HG02870 (cell line): ENCODE measurements around the gene GRK1.

Experiments
- ATAC-seq: cut with Tn5 transposase; IDR thresholded peaks from one replicate; pipeline ENCODE4 v1.9.1; 2021; ENCODE audit warnings: mild to moderate bottlenecking, moderate library complexity; ENCODE audit not compliant: unreplicated experiment

Gene GRK1

GRCh38 chr13:113649212-113649611, 17.8 kb upstream of the GRK1 start:
- no peak for ATAC-seq

- ATAC-seq = no peak
Observed at GRCh38 chr13:113650275-113650674, 16.7 kb upstream of the GRK1 start.

GRCh38 chr13:113650731-113651148, 16.3 kb upstream of the GRK1 start:
- no peak for ATAC-seq

GRCh38 chr13:113651511-113652403, 15.3 kb upstream of the GRK1 start:
- no peak for ATAC-seq

GRCh38 chr13:113652404-113653263, 14.4 kb upstream of the GRK1 start:
- no peak for ATAC-seq

GRCh38 chr13:113653264-113654174, 13.5 kb upstream of the GRK1 start:
- no peak for ATAC-seq

GRCh38 chr13:113654175-113654560, 12.9 kb upstream of the GRK1 start:
- no peak for ATAC-seq

GRCh38 chr13:113654591-113655345, 12.3 kb upstream of the GRK1 start:
- no peak for ATAC-seq

GRCh38 chr13:113655346-113656002, 11.5 kb upstream of the GRK1 start:
- no peak for ATAC-seq

- no peak for ATAC-seq
Observed at GRCh38 chr13:113656003-113656588, 10.9 kb upstream of the GRK1 start.

GRCh38 chr13:113656831-113657671, 10.0 kb upstream of the GRK1 start:
- ATAC-seq = no peak

- ATAC-seq = no peak
Observed at GRCh38 chr13:113657851-113658741, 8.9 kb upstream of the GRK1 start, which contains the start of gene ATP4B. TSS of gene ATP4B (minus strand) at chr13:113658198. CDS start at chr13:113658144, 54 bp downstream.

- no peak for ATAC-seq
Observed at GRCh38 chr13:113658836-113659235, 8.2 kb upstream of the GRK1 start.

- no peak for ATAC-seq
Observed at GRCh38 chr13:113659337-113659736, 7.7 kb upstream of the GRK1 start.

GRCh38 chr13:113660066-113660465, 7.0 kb upstream of the GRK1 start:
- ATAC-seq = no peak

- ATAC-seq = no peak
Observed at GRCh38 chr13:113661509-113661908, 5.5 kb upstream of the GRK1 start.

- no peak for ATAC-seq
Observed at GRCh38 chr13:113663934-113664333, 3.1 kb upstream of the GRK1 start.
